K562 (cell line): ENCODE results near the gene RNASEH2A. TPM values are rescaled to one million over a fixed set of nuclear protein-coding genes. Genes with fewer than 3 reads are reported as not detected.

Source experiments
- CREBBP ChIP-seq: IDR thresholded peaks from one replicate; pipeline ENCODE4 v1.6.1; 2012; ENCODE audit warnings: low read depth, mild to moderate bottlenecking, control low read depth, inconsistent platforms, low read length
- CTBP1 ChIP-seq: fragments of 450-650 bp; IDR thresholded peaks from 2 replicates; pipeline ENCODE4 v1.6.1; 2016; ENCODE audit warnings: borderline replicate concordance
- E4F1 ChIP-seq: fragments of 250-450 bp; sonication (Bioruptor Pico); IDR thresholded peaks from 2 replicates; pipeline ENCODE4 v1.5.0; 2021; ENCODE audit warnings: mild to moderate bottlenecking, borderline replicate concordance
- HDAC2 ChIP-seq: fragments of 450-650 bp; IDR thresholded peaks from 2 replicates; pipeline ENCODE4 v1.6.1; 2016; ENCODE audit warnings: mild to moderate bottlenecking
- HSF4 ChIP-seq: fragments of 250-450 bp; sonication (Bioruptor Pico); IDR thresholded peaks from 2 replicates; pipeline ENCODE4 v2.1.2; 2022; ENCODE audit warnings: mild to moderate bottlenecking, moderate library complexity, borderline replicate concordance
- IRF1 ChIP-seq: sonication (generic); formaldehyde crosslinking; IDR thresholded peaks from 2 replicates; pipeline ENCODE4 v1.8.0; 2022; ENCODE audit warnings: missing genetic modification reagents, mild to moderate bottlenecking, borderline replicate concordance
- KLF6 ChIP-seq: fragments of 250-450 bp; sonication (Bioruptor Pico); IDR thresholded peaks from 2 replicates; pipeline ENCODE4 v1.4.0; 2020; ENCODE audit warnings: mild to moderate bottlenecking, moderate library complexity, borderline replicate concordance
- MAZ ChIP-seq, 2 experiments: fragments of 450-650 bp in 1 of 2; sonication (generic) in 1 of 2; formaldehyde crosslinking; IDR thresholded peaks in 1 of 2; conservative IDR thresholded peaks in 1 of 2; 2 replicates each; pipeline versions ENCODE4 v1.4.0 to v1.5.0; 2020; ENCODE audit warnings: mild to moderate bottlenecking in 1 of 2, missing genetic modification reagents in 1 of 2
- MCM2 ChIP-seq: fragments of 450-650 bp; IDR thresholded peaks from 2 replicates; pipeline ENCODE4 v1.6.1; 2017; ENCODE audit warnings: low read depth, mild to moderate bottlenecking
- NFIX ChIP-seq: fragments of 250-450 bp; sonication (Bioruptor Pico); IDR thresholded peaks from 2 replicates; pipeline ENCODE4 v1.4.0; 2020; ENCODE audit warnings: low read depth, mild to moderate bottlenecking, moderate library complexity
- NR2F6 ChIP-seq: fragments of 450-650 bp; formaldehyde crosslinking; IDR thresholded peaks from 2 replicates; pipeline ENCODE4 v1.4.0; 2020; ENCODE audit warnings: mild to moderate bottlenecking
- PCBP2 ChIP-seq: fragments of 200-400 bp; formaldehyde crosslinking; IDR thresholded peaks from 2 replicates; pipeline ENCODE4 v1.6.1; 2018; ENCODE audit warnings: low read length, low read depth, mild to moderate bottlenecking, moderate library complexity; ENCODE audit not compliant: poor library complexity, severe bottlenecking
- PKNOX1 ChIP-seq: fragments of 450-650 bp; IDR thresholded peaks from 2 replicates; pipeline ENCODE4 v1.6.1; 2016
- PYGO2 ChIP-seq: fragments of 450-650 bp; IDR thresholded peaks from 2 replicates; pipeline ENCODE4 v1.6.1; 2016; ENCODE audit warnings: mild to moderate bottlenecking, missing genetic modification characterization, moderate library complexity, missing compliant biosample characterization
- STAT5A ChIP-seq: IDR thresholded peaks from 2 replicates; pipeline ENCODE4 v1.6.1; 2012; ENCODE audit warnings: low read length, inconsistent platforms, borderline replicate concordance
- THRA ChIP-seq: fragments of 450-650 bp; IDR thresholded peaks from 2 replicates; pipeline ENCODE4 v1.6.1; 2017; ENCODE audit warnings: mild to moderate bottlenecking, moderate library complexity
- TRIM28 ChIP-seq: fragments of 450-650 bp; IDR thresholded peaks from 2 replicates; pipeline ENCODE4 v1.6.1; 2017
- ZBTB2 ChIP-seq: fragments of 450-650 bp; IDR thresholded peaks from 2 replicates; pipeline ENCODE4 v1.6.1; 2016; ENCODE audit warnings: antibody characterized with exemption
- ZNF277 ChIP-seq: fragments of 250-450 bp; sonication (Bioruptor Pico); IDR thresholded peaks from 2 replicates; pipeline ENCODE4 v1.8.0; 2022; ENCODE audit warnings: inconsistent platforms, mild to moderate bottlenecking, moderate library complexity, borderline replicate concordance
- polyA plus RNA-seq, 8 experiments: library from polyadenylated mRNA; depleted of rRNA in 4 of 8; stranded (reverse) in 5 of 8; unstranded in 3 of 8; fragments of >200 nt; fragmentation: Nextera tagmentation in 2 of 8; fragmentation: Illumina TruSeq in 1 of 8; extraction: Ambion mirVana in 2 of 8; extraction: Trizol in 1 of 8; gene quantifications; 2 replicates each; pipeline versions ENCODE4 v1.2.1 to v1.2.3, GENCODE V29; 2011 to 2014; ENCODE audit warnings: inconsistent platforms in 1 of 8, missing spikeins in 1 of 8
- total RNA-seq, 7 experiments: library from RNA; depleted of rRNA in 6 of 7; stranded (reverse); fragments of >200 nt in 6 of 7; fragmentation: Illumina TruSeq in 2 of 7; extraction: Trizol in 2 of 7; gene quantifications; 2 replicates each; pipeline versions ENCODE4 v1.2.1 to v1.2.3, GENCODE V29; 2011 to 2021; ENCODE audit warnings: low replicate concordance in 1 of 7

The RNASEH2A gene
- total and polyA plus RNA-seq, 9 of the 15 experiments (the other 6 are each of a cell fraction or from before 2014, with no cell fraction given): 22.3 to 78.0 (median 61.7) TPM

GRCh38 chr19:12782424-12783290, 23.7 kb upstream of the RNASEH2A start (continued):
- TF ChIP-seq TRIM28: no peak
- no peak for TF ChIP-seq PYGO2 (tag)
- TF ChIP-seq NFIX: no peak
- no peak for TF ChIP-seq NR2F6 (CRISPR knock-in tag)
- no peak for TF ChIP-seq CREBBP
- no peak for TF ChIP-seq MCM2
- TF ChIP-seq MAZ (CRISPR knock-in tag; conservative IDR thresholded peaks at IDR 0.05 in 1 of 2, IDR thresholded peaks at IDR 0.05 in 1 of 2): peak; percentile 94 to 99
- TF ChIP-seq ZNF277 (CRISPR knock-in tag): no peak
- TF ChIP-seq E4F1 (CRISPR knock-in tag): no peak
- no peak for TF ChIP-seq PCBP2
- peak; percentile 97 for TF ChIP-seq ZBTB2
- TF ChIP-seq PKNOX1: 0 out of 2 replicates have a peak, but pooled peaks have one; percentile 43
- TF ChIP-seq CTBP1: peak; percentile 96
- TF ChIP-seq IRF1 (CRISPR knock-in tag): no peak
- no peak for TF ChIP-seq STAT5A
- peak; percentile 78; the same call in 1 of the 2 replicates for TF ChIP-seq HDAC2
- TF ChIP-seq KLF6 (CRISPR knock-in tag): no peak
- no peak for TF ChIP-seq HSF4 (CRISPR knock-in tag)
- no peak for TF ChIP-seq THRA
